NCI-H146 (cell line): ENCODE data around the gene HTR6.
"Not testable (repeated sequence)": the region's sequence is repeated elsewhere in the genome, so short reads cannot be mapped to it uniquely, and the experiment has no call there.

Experiments
- DNase-seq: peaks from one replicate; lab custom pipeline; 2025; lab: John Stamatoyannopoulos, UW

The HTR6 gene

DNA sequence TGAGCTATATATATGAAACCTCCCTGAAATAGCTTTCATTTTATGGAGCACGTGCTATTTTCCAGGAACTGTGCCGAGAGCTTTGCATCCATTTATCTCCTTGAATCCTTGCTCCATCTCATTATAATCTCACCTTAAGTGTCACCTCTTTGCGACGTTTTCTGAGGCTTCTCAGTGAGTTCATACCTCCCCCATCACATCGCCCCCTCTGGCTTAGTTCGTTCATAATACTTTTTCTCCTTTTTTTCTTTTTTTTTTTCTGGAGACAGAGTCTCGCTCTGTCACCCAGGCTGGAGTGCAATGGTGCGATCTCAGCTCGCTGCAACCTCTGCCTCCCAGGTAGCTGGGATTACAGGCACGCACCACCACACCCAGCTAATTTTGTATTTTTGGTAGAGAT, 25.4 kb upstream of the HTR6 start:
- not testable (repeated sequence) for DNase-seq

DNA sequence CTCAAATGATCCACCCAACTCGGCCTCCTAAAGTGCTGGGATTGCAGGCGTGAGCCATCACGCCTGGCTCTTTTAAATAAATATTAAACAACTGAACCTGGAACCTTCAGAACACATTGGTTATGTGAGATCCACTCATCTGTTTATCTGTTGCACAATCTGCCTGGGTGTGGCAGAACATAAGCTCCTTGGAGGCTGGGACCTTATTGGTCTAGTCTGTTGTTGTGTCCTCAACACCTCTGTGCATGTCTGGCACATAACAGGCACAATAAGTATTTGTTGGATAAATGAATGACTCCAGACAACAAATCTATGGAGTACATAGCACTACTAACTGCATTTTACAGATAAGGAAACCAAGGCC, 24.7 kb upstream of the HTR6 start:
- no peak for DNase-seq

DNA sequence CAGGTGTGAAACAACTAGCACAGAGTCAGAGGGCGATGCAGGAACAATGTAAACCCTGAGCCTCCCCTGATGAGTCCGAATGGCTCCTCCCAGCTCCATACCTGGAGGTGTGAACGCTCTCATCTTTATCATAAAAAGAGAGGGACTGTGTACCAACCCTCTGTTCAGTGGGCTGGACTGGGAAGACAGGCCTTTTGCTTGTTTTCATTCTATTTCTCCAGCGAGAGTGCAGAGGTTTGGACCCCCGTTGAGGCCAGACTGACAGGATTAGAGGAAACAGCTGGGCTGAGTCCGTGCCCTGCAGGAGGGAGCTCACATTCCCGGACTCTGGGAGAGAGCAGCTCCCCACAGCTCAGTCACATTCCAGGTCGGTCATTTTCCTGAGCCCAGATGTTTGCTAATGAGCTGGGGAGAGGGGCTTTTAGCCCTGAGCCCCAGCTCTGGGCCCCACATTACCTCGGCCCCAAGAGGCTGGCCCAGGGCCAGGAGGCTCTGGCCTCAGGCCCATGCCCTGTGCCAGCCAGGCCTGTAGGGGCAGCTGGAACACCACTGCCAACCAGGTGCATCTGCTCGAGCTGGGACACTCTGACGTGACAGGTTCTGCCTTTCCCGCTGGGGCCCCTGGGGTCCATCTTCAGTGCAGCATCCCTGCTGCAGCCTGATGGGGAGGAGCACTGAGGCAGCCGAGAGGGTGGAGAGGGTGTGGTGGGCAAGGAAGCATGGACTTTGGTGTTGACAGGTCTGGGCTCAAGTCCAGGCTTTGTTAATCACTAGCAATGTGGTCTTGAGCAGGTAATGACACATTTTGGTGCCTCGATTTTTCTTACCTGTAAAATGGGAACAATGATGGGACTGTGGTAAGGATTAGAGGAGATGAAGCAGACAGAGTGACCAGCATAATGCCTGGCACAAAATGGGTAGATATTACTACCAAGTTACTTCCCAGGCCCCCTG, 24.0 kb upstream of the HTR6 start:
- peak; percentile 43 for DNase-seq

DNA sequence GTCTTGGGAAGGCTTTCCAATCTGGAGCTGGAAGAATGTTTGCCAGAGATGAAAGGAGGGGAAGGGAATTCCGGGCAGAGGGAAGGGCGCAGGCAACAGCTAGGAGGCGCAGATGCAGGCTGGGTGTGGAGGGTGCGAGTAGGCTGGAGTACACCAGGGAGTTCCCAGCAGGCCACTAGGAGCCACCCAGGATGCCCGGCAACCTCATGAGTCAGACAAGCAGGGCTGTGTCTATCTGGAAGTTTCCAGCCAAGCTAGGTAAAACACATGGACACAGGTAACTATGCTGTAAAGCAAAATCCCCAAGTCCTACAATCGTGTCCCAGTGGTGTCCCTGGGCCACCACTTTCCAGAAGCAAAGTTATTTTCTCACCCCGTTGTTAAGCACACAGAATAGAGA, 21.6 kb upstream of the HTR6 start:
- no peak for DNase-seq

DNA sequence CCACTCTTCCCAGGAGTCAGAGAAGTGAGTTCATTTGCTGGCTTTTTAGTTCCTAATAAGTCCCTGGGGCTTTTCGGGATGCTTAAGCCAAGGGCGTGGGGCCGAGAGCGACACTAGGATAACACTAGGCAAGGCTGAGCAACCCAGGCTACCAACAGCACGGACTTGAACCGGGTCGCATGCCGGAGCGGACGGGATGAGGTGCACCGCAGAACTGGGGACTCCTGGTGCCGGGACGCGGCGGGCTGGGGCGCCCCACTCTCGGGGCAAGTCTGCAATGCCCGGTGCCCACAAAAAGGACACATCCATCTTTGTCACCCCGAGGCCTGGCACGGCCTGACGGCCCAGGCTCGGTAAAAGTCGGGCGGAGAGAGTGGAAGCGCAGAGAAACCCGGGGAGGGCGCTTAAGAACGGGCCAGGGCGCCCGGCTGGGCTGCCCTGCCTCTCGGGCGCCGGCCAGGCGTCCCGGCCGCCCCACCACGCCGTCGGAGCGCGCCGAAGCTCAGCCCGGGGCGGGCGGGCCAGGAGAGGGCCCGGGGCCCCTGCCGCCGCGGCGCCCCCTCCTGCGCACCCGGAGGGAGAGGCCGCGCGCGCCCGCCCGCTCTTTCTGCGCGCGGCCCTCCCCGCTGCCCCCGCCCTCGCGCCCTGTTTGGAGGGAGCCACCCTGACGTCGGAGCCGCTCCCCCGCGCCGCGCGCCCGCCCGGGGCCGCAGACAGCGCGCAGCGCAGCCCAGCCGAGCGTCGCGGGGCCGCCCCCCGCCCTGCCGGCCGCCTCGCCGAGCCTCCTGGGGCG, 20.9 kb upstream of the HTR6 start, which contains the start of gene NBL1:
Gene NBL1, plus strand, starts transcription at position 710 of the 793 bp plus-strand sequence. CDS start 10,720 bp downstream, outside the sequence.
- DNase-seq = peak; percentile 52

DNA sequence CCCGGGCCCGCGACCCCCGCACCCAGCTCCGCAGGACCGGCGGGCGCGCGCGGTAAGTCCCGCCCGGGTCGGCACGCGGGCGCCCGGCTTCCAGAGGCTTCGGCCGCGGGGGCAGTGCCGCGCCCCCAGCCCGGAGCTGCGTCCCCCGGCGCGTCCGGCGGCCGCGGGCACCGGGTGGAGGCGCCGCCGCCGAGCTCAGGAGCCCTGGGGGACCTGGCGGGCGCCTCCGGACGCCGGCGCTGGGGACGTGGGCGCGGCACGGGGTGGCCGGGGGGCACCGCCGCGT, 20.3 kb upstream of the HTR6 start:
- no peak for DNase-seq

DNA sequence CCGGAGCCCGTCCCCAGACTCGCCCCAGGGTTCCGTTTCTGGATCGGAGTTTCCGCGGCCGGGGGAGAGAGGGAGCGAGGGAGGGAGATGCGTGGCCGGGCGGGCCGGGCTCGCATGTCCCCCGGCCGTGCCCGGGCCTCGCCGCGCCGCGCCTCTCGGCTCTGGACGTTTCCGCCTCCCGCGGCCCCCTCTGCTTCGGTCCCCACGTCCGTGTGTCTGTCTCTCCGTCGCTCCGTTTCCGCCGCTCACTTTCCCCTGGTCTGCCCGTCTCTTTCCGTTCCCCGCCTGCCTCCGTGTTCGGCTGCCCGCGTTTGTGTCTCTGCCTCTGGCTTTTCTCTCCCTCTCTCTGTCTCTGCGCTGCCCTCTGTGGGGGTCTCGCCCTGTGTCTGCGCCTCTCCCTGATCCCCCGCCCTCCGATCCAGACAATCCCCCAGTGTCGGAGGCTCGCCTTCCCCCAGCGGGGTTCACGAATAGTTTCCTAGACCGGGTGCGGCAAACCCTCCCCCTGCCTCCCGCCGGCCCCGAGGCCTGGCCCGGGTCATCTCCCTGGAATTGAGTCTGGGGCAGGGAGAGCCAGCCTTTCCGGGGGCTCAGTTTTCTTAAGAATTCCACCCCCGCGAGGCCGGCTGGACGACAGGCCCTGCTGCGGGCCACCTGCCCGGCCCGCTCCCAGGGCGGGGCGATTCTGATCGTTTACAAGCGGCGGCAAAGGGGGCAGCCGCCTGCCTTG, 19.8 kb upstream of the HTR6 start:
- DNase-seq = peak; percentile 15

DNA sequence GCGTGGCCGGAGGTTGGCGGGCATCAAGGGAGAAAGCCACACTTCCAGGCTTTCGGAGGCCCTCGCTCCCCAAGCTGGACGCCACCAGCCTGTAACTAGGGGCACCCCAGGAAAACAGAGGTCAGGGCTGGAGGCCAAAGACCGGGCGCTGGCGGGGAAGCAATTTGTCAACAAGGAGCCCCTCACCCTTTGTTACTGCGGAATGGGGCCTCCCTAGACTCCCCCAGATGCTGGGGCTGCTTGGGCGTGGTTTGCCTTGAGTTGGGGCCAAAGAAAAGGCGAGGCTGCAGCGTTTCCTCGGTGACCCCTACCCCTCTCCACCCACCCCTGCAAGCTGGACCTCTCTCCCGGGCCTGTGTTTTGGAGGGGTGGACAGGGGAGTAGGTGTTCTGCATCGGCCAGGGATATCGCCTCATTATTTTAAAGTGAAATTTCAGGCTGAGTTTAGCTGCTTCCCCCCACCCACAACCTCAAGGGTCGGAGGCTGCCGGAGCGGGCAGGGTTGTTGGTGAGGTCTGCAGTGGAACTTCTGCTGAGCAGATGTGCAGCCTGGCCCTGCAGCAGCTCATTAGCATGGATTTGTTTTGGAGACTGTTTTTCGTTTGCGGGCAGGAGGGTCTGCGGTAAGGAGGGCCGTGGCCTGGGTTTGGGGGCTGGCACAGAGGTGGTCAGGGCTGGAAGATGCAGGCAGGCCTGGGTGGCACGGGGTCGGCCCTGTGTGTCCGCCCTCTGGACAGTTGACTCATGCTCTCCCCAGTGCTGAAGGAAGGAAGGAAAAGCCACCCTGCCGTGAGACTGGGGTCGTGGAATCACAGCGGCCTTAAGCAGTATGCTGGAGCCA, 19.0 kb upstream of the HTR6 start:
- no peak for DNase-seq

DNA sequence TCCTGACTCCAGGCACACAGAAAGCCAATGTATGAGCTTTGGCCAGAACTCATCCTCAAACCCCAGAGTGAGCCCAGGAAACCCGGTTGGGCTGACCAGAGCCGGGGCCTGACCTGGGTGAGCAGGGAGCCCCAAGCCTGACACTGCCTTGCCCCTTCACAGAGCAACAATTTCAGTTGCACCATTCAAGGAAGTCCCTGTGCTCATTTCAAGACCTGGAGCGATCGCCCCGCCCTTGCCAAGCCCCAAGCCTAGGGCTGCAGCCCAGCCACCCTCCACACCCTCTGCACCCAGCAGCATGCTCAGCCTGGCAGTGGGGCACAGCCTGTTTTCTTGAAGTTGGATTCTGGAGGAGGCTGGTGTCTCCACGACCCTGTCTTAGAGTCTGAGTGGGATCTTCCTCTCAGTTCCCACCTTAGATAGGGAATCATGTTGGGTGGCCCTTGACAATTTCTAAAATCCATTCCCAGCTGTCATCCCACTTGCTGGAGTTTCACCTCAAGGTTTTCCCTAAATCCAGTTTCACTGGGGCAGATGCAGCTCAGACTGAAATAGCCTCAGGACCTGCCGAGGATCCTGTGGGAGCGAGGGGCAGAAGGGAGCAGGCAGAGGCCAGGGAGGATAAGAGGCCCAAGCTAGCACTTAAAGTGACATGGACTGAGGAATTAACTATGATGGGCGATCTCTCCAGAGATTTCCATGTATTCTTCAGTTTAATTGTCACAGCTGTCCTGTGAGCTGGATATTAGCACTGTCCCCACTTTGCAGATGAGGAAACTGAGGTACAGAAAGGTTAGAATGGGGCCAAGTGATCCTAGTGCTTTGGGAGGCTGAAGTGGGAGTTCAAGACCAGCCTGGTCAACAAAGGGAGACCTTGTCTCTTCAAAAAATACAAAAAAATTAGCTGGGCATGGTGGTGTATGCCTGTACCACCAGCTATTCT, 18.0 kb upstream of the HTR6 start:
- no peak for DNase-seq

DNA sequence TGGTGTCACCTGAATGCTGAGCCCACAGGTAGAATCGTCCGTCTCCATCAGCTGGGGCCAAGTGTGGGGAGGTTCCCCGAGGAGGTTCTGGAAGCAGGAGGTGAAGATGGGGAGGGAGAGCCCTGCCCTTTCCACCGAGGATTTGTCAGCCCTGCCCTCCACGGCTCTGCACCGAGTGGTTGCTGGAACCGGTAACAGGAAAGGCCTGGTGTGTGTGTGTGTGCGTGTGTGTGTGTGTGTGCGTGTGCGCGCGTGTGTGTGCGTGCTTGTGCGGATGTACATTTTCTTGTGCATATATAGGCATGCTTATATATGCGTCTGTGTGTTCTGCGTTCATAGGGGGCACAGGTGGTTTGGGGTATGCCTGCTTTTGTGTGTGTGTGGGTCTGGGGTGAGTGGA, 17.0 kb upstream of the HTR6 start:
- no peak for DNase-seq

DNA sequence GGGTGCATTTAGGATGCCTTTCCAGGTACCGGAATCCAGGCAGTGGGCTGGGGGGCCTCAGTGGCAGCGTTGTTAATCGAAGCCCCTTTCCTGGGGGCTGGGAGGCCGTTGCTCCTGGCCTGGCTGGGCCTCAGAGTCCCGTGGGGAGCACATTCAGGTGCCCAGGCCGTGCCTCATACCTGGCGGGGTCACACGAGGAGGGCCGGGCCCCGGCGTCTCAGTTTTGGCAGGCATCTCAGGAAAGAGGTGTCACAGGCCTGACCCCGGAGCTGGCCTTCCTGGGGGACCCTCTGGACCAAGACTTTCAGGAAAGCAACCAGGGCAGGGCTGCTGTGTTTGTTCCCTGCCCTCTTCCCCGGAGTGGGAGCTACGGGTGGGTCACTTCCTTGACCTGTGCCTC, 16.4 kb upstream of the HTR6 start:
- DNase-seq = no peak

DNA sequence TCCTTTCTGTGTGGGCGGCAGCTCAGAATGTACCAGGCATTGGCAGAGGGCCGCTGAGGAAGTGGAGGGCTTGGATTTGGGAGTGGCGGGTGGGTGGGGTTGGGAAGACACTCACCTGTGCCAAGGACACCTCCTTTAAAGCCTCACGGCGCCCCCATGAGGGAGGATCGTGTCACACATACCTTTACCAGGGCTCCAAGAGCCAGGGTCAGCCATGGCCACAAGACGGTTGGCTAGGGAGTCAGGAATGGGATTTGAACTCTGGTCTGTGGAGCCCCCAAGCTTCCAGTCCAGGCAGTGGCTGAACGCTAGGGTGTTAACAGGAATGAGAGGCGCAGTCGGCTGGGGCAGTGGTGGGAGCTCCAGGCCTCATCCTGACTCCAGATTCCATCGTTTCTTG, 16.0 kb upstream of the HTR6 start:
- DNase-seq = no peak

DNA sequence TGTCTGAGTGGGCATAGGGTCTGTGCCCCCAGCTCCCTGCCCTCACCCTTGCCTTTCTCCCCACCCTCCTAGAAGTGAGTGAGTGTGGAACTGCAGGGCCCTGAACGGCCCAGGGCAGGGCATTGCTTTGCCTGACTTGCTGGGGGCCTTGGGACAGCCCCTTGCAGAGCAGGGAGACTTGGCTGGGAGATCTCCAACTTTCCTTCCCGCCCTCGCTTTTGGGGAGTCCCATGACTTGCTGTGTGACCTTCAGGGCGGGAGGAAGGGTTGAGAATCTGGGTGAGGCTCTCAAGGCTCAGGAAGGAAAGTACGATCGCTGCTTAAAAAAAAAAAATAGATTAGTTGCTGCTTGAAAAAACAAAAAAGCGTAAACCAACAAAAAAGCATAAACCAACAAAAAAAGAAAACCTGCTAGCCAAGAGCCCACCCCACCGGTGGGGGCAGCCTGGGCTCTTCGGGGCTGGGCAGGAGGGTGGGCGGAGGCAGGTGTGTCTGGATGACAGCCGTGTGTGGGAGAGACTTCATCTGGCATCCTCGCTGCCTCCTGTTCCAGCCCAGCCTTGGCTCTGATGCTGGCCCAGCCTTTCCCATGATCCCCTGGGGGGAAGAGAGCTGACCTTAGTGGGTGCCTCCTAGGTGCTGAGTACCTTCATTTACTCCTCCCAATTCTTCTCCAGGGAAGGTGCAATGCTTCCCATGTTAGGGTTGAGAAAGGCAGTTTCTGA, 14.1 kb upstream of the HTR6 start:
- DNase-seq = no peak

DNA sequence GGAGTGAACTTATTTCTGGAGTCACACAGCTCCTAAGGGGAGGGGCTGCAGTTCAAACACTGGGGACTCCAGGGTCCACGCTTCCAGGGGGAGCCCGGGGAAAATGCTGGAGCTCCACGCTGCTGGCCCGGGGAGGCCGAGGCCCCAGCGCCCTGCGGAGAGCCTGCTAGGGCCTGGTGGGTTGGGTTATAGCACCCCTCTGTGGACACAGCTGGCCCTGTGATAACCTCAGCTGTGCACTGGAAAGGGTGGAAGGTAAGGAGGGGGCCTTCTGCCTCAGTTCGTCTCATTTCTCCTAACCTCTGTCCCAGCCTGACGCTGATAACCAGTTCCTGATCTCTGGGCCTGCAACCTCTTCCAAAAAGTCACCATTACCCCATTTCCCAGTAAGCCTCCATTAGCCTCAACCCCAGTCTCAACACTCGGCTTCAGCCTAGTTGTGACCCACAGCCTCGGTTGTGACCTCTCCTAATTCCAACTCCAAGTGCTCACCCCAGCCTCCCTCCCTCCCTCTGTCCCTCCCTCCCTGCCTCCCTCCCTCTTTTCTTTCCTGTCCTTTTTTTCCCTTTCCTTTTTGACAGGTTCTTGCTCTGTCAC, 13.4 kb upstream of the HTR6 start:
- peak; percentile 26 for DNase-seq

DNA sequence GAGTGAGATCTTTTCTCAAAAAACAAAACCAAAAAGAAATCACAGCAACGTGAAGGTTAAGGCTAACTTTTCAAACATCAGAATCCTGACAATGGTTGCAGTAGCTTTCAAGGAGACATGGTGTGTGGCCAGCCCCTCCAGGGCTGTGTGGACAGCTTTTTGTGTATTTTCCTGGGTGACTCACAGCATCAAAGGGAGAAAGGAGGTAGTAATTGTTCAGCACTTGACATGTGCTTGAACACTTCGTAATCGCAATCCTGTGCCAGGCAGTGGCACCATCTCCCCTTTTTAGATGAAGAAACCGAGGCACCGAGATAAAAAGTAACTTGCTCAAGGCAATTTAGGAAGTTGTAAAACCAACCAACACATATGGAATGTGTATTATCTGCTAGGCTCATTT, 10.3 kb upstream of the HTR6 start:
- DNase-seq = no peak

DNA sequence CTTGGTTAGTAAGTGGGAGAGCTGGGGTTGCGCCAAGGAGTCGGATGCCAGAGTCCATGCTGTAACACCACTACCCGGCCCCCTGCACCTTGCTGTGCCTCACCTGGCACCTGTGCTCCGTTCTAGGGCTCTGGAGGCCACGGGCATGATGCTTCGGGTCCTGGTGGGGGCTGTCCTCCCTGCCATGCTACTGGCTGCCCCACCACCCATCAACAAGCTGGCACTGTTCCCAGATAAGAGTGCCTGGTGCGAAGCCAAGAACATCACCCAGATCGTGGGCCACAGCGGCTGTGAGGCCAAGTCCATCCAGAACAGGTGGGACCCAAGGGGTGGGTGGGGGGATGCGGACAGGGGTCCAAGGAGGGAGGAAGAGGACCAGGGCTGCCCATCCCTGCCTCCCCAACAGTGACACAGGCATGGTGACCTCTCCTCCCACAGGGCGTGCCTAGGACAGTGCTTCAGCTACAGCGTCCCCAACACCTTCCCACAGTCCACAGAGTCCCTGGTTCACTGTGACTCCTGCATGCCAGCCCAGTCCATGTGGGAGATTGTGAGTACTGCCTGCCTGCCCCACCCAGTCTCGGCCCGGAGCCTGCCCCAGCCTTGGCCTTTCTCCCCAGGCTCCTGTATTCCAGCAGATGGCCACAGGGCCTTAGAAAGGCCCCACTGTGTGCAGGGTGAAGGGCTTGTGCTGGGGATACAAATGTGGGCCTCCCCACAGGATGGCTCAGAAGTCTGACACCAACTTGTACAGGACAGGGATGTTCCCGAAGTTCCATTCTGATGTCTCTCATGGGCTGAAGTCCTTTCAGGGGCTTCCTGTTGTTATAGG, 9.6 kb upstream of the HTR6 start:
- no peak for DNase-seq

DNA sequence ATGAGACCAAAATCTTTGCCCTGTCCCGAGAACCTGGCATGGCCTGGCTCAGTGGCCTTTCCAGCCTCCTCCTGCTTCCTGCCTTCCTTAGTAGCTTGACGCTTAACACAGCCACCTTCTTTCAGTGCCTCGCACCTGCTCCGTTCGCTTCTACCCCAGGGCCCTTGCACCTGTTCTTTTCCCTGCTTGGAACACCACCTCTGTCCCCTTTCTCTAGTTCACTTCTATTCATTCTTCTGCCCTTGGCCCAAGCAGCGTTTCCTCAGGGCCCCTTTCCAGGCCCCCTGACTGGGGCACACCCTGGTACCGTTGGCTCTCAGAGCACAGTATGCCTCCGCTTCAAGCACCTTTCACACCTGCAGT, 9.0 kb upstream of the HTR6 start:
- no peak for DNase-seq

DNA sequence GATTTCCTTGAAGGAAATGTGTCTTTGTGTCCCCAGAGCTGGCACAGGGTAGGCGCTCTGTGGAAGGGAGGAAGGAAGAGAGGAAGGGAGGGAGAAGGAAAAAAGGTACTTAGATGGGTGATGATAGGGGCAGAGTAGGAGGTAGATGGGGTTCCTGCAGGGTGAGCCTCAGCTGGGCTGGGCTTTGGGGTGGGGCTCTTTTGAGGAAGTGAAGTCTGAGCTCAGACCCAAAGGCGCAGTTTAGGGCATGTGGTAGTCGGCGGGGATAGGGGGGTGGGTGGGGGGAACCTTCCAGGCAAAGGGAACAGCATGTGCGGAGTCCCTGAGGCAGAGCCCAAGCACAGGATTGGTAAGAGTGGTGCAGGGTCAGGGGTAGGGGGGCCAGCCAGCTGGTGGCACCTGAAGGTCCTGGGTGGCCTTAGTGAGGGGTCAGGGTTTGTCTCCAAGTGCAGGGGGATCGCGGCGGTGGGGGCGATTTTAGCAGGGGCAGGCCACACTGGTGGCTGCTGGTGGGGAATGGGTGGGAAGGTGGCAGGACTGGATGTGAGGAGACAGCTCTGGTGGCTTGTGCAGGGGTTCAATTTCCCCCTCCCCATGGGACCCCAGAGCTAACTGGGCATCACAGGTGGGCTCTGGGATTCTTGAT, 8.4 kb upstream of the HTR6 start:
- no peak for DNase-seq
